Mucosa of descending colon (tissue), 3 donors: Measurements from ENCODE around the gene IQCN. TPM values are rescaled to one million over a fixed set of nuclear protein-coding genes. Genes with fewer than 3 reads are reported as not detected.

ENCODE experiments used
- ATAC-seq: fragments of 200-7000 bp; cut with Tn5 transposase; one replicate; pipeline ENCODE4 v1.9.1; 2020; ENCODE audit warnings: mild to moderate bottlenecking, moderate library complexity
- DNase-seq, 3 donors: peaks; one replicate each; pipeline ENCODE4 v3.0.0-alpha.2; 2020
- H3K36me3 ChIP-seq: fragments of 200-600 bp; one replicate; pipeline ENCODE4 v1.8.0; 2021; ENCODE audit warnings: low read depth, mild to moderate bottlenecking
- H3K4me1 ChIP-seq: fragments of 200-600 bp; one replicate; pipeline ENCODE4 v1.8.0; 2021; ENCODE audit warnings: low read depth, mild to moderate bottlenecking
- H3K4me3 ChIP-seq: fragments of 200-600 bp; one replicate; pipeline ENCODE4 v1.8.0; 2021; ENCODE audit warnings: mild to moderate bottlenecking
- H3K9me3 ChIP-seq: fragments of 200-600 bp; one replicate; pipeline ENCODE4 v1.8.0; 2021; ENCODE audit warnings: mild to moderate bottlenecking
- intact Hi-C, 2 donors: fragments of 100-400 bp; cut with DNase I in 1 of 2; cut with micrococcal nuclease in 1 of 2; formaldehyde crosslinking; loops; one replicate each; pipeline versions ENCODE4 v1.11.0 to v1.11.1; 2022; cut with DNase I, micrococcal nuclease
- total RNA-seq, 3 donors: library from RNA; stranded (reverse); fragmentation: NEBNext Ultra II Directional in 2 of 3; extraction: Animal tissue kit (Norgen Biotek cat#: 25700) in 2 of 3; gene quantifications; one replicate each; pipeline versions ENCODE4 v1.2.1 to v1.2.4, GENCODE V29; 2021 to 2023
- TF ChIP-seq, protein P1 (sequence below): fragments of 200-600 bp; IDR thresholded peaks from one replicate; pipeline ENCODE4 v1.8.0; 2022; ENCODE audit warnings: antibody characterized with exemption, mild to moderate bottlenecking
- donor health status: DM: no; HTN: no; CAD: no; lungs with moderate emphysema.
- donor health status: DM: no; HTN: no; CAD: no.
- donor health status: DM: no; HTN: yes; CAD: no.

The IQCN gene
- total RNA-seq, 3 donors from 2014 or later, result 4.4 to 10.6 (median 8.0) TPM

DNA sequence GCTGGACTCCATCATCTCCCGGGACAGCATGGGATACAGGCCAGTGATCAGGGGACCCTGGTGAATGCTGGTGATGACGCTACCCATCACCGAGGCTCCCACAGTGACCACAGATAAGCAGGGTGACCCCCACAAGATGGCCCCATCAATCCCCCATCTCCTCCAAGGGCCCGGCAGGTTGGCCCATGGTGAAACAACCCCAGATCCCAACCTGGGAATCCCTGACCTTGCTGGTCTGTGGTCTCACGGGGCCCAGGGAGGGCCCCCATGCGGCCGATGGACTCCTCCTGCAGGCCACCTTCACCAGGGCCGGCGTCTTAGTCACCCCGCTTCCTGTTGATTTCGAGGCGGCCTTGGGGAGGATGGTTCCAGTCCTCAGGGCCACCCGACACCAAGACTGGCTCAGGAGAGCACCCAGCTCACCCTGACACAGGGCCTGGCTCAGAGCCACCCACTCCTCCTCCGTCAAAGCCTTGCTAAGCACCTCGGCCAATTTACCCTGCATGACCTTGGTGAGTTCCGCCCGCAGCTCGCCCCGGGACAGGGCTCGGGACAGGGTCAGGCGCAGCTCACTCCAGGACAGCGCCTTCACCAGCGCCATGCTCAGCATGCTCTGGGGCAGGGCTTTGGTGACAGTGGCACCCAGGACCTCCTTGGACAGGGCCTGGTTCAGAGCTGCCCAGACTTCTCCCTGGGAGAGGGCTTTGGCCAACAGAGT, 10.0 kb downstream of the IQCN start:
- H3K36me3 ChIP-seq, result no peaks in the 10 kb centered on the region
- TF ChIP-seq, protein P1, sequence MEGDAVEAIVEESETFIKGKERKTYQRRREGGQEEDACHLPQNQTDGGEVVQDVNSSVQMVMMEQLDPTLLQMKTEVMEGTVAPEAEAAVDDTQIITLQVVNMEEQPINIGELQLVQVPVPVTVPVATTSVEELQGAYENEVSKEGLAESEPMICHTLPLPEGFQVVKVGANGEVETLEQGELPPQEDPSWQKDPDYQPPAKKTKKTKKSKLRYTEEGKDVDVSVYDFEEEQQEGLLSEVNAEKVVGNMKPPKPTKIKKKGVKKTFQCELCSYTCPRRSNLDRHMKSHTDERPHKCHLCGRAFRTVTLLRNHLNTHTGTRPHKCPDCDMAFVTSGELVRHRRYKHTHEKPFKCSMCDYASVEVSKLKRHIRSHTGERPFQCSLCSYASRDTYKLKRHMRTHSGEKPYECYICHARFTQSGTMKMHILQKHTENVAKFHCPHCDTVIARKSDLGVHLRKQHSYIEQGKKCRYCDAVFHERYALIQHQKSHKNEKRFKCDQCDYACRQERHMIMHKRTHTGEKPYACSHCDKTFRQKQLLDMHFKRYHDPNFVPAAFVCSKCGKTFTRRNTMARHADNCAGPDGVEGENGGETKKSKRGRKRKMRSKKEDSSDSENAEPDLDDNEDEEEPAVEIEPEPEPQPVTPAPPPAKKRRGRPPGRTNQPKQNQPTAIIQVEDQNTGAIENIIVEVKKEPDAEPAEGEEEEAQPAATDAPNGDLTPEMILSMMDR, result no peak
- H3K4me1 ChIP-seq, result no peaks in the 10 kb centered on the region
- intact Hi-C loops, result no loop called here
- no peak for ATAC-seq
- DNase-seq, result no peak
- no peaks in the 10 kb centered on the region for H3K9me3 ChIP-seq
- no peak overlapping the region for H3K4me3 ChIP-seq

DNA sequence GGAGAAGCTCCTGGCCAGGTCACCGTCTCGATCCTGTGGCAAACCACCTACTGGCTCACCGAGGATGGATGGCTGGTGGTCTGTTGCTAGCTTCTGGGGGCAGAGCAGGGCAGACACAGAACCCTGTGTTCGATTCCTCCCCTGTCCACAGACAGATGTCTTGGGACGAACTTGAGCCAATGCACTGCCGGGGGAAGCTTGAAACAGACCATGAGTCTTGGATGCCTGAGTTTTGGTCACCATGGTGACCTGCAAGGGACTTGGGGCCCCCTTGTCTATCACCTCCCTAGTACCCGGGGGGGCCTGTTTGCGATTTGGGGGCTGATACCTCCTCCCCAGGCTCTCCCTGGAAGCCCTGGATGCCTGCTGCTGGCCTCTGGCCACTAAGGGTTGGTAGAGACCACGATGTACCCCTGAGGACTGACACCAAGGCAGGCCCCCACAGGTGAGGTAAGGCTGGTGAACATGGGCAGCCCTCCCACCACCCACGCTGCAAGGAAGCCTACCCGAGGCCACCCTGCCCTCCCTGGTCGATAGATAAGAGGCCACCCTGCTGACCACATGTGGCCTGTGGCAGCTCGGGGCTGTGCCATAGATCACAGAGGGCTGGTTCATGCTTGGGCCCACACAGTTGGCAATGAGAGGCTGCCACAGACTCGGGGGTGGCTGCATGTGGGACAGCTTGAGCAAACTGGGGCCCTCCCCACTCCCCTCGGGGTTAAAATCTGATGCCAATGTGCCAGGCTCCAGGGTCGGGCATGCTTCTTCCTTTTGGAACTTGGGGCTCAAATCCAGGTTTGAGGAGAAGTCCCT, 10.7 kb downstream of the IQCN start:
- Histone ChIP-seq H3K4me3 (no peak overlapping the region), H3K4me1 (no peaks in the 10 kb centered on the region), H3K9me3 (no peaks in the 10 kb centered on the region), H3K36me3 (no peaks in the 10 kb centered on the region)
- intact Hi-C loops, result no loop called here
- TF ChIP-seq, protein P1, result no peak
- DNase-seq (no peak), ATAC-seq (no peak)

DNA sequence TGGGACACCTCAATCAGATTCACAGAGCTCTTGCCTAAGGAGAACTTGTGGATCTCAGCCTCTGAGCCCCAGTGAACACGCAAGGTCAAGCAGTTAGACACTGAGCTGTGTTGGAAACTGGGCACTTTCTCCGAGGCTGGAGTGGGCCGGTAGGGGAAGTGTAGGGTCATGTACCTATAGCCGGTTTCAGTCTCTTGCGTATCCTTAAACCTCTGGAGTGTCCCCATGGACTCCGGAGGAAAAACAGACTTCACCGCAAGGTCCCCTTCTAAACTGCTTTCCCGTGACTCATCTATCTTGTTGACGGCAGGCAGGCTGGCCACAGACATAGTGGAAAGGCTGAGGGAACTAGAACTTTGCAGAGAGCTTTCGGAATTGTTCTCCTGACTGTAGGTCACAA, 11.3 kb downstream of the IQCN start:
- DNase-seq, result no peak
- H3K4me1 ChIP-seq, result no peaks in the 10 kb centered on the region
- TF ChIP-seq, protein P1, result no peak
- ATAC-seq, result no peak
- H3K36me3 ChIP-seq, result no peaks in the 10 kb centered on the region
- intact Hi-C loops, result no loop called here
- H3K4me3 ChIP-seq, result no peak overlapping the region
- H3K9me3 ChIP-seq, result no peaks in the 10 kb centered on the region

DNA sequence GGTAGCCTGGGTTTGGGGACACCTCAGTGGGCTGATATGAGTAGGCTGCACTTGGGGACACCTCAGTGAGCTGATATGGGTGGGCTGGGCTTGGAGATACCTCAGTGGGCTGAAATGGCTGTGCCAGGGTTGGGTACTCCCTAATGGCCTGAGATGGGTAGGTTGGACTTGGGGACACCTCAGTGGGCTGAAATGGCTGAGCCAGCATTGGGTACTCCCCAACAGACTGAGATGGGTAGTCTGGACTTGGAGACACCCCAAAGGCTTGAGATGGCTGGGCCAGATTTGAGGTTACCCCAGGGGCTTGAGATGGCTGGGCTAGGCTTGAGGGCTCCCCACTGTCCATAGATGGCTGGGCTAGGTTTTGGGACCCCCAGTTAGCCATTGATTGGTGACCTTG, 12.1 kb downstream of the IQCN start:
- Histone ChIP-seq H3K9me3 (no peaks in the 10 kb centered on the region), H3K36me3 (no peaks in the 10 kb centered on the region), H3K4me1 (no peaks in the 10 kb centered on the region), H3K4me3 (no peak overlapping the region)
- ATAC-seq (no peak), DNase-seq (no peak)
- intact Hi-C loops, result no loop called here
- TF ChIP-seq, protein P1, result no peak

DNA sequence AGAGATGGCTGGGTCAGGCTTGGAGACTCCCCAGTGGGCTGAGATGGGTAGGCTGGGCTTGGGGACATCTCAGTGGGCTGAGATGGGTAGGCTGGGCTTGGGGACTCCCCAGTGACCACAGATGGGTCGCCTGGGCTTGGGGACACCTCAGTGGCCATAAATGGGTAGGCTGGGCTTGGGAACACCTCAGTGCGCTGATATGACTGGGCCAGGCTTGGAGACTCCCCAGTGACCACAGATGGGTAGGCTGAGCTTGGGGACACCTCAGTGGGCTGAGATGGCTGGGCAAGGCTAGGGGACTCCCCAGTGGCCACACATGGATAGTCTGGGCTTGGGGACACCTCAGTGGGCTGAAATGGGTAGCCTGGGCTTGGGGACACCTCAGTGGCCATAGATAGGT, 12.8 kb downstream of the IQCN start:
- ATAC-seq (no peak), DNase-seq (no peak)
- H3K36me3 ChIP-seq, result no peaks in the 10 kb centered on the region
- H3K4me1 ChIP-seq, result no peaks in the 10 kb centered on the region
- intact Hi-C loops, result no loop called here
- H3K9me3 ChIP-seq, result no peaks in the 10 kb centered on the region
- TF ChIP-seq, protein P1, result no peak
- H3K4me3 ChIP-seq, result no peak overlapping the region
